ENCODE measurements around the gene TTN. TPM values are rescaled to one million over a fixed set of nuclear protein-coding genes. Genes with fewer than 3 reads are reported as not detected.
A peak's percentile ranks its signal among the peaks of the same experiment; 100 is the strongest.

Gene TTN
- total RNA-seq, 4 donors from 2014 or later, result 0.21 to 2.1 (median 0.76) TPM

DNA sequence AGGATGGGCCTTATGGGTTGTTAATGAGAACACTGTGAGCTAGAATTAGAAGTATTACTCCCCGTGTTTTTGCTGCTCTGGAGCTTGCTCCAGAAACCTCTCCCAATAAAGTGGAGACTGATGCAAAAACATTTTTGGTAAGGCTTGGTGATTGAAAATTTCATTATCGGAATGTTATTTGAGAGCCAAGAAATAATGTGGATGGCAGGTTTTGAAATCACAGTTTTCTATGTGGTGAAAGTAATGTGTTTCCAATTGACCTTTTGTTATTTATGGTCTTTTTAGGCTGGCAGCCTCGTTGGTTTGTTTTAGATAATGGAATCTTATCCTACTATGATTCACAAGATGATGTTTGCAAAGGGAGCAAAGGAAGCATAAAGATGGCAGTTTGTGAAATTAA, 321.9 kb downstream of the TTN start:
- H3K27ac ChIP-seq, result no peak overlapping the region

DNA sequence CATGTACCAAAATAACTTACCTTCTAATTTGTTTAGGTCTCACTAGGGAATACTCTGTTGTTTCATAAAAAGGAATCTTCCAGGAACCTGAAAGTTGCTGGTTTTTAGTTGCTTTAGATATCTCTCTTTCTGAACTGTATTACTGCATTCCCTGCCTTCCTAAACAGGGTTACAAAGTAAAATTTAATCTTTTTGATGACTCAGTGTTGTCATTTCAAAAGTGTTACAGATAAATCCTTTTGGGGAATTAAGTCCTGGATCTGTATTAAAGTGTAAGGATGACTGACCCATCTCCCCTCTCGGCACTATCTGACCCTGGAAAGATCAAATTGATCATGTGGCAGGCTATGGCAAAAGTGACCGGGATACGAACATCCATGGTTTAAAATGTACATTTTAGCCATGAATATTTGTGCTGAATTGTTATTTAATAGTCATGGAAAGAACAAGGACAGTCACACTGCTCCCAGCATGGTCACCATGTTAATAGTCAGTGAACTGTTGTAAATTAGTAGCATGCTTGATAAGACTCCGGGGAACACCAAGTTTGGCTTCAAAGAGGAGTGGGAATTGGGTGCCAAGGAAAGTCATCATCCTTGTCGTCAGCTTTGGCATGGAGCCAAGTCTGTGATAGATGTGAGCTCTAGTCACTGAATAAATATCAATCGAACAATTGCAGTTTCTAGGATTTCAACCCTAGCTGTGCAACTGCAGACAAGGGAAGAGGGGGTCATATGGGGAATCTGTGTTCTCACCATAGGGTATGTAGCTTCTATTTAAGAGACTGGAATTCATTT, 322.8 kb downstream of the TTN start:
- peaks cover 8% of the 10 kb centered on the region for H3K36me3 ChIP-seq
- H3K4me1 ChIP-seq, result peaks cover 43% of the 10 kb centered on the region
- no peaks in the 10 kb centered on the region for H3K9me3 ChIP-seq
- H3K27me3 ChIP-seq, result no peaks in the 10 kb centered on the region
- TF ChIP-seq POLR2AphosphoS5 (IDR thresholded peaks at IDR 0.05), result no peak
- no peak for TF ChIP-seq POLR2A (IDR thresholded peaks at IDR 0.05)
- TF ChIP-seq EP300 (IDR thresholded peaks at IDR 0.05), result no peak
- TF ChIP-seq, protein P1, sequence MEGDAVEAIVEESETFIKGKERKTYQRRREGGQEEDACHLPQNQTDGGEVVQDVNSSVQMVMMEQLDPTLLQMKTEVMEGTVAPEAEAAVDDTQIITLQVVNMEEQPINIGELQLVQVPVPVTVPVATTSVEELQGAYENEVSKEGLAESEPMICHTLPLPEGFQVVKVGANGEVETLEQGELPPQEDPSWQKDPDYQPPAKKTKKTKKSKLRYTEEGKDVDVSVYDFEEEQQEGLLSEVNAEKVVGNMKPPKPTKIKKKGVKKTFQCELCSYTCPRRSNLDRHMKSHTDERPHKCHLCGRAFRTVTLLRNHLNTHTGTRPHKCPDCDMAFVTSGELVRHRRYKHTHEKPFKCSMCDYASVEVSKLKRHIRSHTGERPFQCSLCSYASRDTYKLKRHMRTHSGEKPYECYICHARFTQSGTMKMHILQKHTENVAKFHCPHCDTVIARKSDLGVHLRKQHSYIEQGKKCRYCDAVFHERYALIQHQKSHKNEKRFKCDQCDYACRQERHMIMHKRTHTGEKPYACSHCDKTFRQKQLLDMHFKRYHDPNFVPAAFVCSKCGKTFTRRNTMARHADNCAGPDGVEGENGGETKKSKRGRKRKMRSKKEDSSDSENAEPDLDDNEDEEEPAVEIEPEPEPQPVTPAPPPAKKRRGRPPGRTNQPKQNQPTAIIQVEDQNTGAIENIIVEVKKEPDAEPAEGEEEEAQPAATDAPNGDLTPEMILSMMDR (IDR thresholded peaks at IDR 0.05), result no peak
- WGBS, result 49% methylated on average over 6 of the region's 6 CpGs
- no peak overlapping the region for H3K4me3 ChIP-seq
- no peak overlapping the region for H3K27ac ChIP-seq
- DNase-seq (ENCODE audit: low spot score in 2 of 2), result peak in 1 of 2 donors; percentile 65

More for the DNA sequence above, 321.9 kb downstream of the TTN start:
- no peaks in the 10 kb centered on the region for H3K9me3 ChIP-seq
- H3K27me3 ChIP-seq, result no peaks in the 10 kb centered on the region
- H3K36me3 ChIP-seq, result peaks cover 8% of the 10 kb centered on the region
- peaks cover 36% of the 10 kb centered on the region for H3K4me1 ChIP-seq
- WGBS, result 71% methylated on average over 3 of the region's 3 CpGs
- DNase-seq (ENCODE audit: low spot score in 2 of 2), result no peak
- H3K4me3 ChIP-seq, result no peak overlapping the region
- no peak for TF ChIP-seq POLR2AphosphoS5 (IDR thresholded peaks at IDR 0.05)
- TF ChIP-seq, protein P1 (IDR thresholded peaks at IDR 0.05), result no peak
- TF ChIP-seq POLR2A (IDR thresholded peaks at IDR 0.05), result no peak
- no peak for TF ChIP-seq EP300 (IDR thresholded peaks at IDR 0.05)

DNA sequence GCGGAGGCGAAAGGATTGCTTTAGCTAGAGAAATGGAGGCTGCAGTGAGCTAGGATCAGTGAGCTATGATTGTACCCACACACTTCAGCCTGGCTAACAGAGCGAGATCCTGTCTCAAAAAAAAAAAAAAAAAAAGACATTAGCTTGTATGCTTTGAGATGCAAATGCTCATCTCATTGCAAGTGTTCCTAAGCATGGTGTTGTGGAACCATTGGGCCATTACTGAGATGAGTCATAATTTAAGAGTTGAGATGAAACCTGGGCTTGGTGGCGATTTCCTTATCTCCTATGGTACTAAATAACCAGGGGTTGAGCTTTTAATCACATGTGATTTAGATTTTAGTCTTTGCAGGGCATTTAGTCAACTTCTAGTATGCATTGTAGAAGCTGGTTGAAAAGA, 324.8 kb downstream of the TTN start:
- Histone ChIP-seq H3K9me3 (no peaks in the 10 kb centered on the region), H3K27me3 (no peaks in the 10 kb centered on the region), H3K4me1 (peaks cover 54% of the 10 kb centered on the region), H3K4me3 (peak overlapping the region; percentile 98), H3K27ac (no peak overlapping the region), H3K36me3 (peaks cover 7% of the 10 kb centered on the region)
- WGBS, result 84% methylated on average over 4 of the region's 4 CpGs
- TF ChIP-seq, protein P1 (IDR thresholded peaks at IDR 0.05), result no peak
- TF ChIP-seq POLR2A (IDR thresholded peaks at IDR 0.05), result no peak
- TF ChIP-seq POLR2AphosphoS5 (IDR thresholded peaks at IDR 0.05), result no peak
- TF ChIP-seq EP300 (IDR thresholded peaks at IDR 0.05), result no peak
- DNase-seq (ENCODE audit: low spot score in 2 of 2), result no peak

DNA sequence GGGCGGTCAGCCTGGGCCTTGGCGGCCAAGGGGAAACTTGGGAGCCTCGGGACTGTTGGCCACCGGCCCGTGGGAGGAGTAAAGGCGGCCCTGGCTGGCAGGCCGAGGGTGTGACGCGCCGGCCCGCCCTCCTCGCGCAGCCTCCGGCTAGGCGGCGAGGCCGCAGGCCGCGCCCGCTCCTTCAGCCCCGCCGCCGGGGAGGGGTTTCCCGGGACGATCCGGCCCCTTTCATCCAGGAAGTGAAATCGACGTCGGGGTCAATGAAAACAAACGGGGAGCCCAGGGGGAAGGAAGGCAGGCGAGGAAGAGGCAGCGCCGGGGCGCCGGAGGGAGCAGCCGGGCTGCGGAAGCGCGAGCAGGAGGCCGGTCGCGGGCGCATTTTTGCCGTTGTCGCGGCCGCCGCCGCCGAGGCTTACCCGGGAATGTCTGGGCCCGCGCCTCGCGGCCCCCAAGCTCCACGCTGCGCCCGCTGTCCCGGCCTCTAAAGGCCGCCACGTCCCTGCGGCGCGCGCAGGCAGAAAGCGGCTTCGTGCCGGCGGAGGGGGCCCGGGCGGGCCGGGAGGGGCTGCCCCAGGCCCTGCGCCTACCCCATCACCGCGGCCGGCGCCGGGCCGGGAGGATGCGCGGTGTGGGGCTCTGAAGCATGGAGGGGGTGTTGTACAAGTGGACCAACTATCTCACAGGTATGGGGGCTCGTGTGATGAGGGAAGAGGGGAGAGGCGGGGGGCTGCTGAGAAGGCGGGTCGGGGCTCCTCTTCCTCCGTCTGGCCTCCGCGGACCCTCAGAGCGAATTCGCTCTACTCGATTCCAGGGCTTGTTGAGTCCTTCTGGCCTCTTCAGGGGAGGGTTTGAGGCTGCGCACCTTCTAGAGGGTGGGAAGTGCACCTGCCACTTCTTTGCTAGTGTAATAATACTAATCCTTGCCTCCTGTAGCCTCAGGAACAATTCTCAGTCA, 326.7 kb downstream of the TTN start, which contains the start of gene PLEKHA3:
Gene PLEKHA3 (plus strand): TSS at position 231 of the 955 bp plus-strand sequence. CDS start 413 bp downstream, at position 644.
- DNase-seq (ENCODE audit: low spot score in 2 of 2), result peak; percentile 97 to 98
- H3K36me3 ChIP-seq, result no peaks in the 10 kb centered on the region
- peak within 1 kb of the TSS; percentile 98 for H3K4me3 ChIP-seq
- no peaks in the 10 kb centered on the region for H3K9me3 ChIP-seq
- WGBS, result under 1% methylated on average over 16 of the region's 92 CpGs
- H3K4me1 ChIP-seq, result peaks cover 54% of the 10 kb centered on the region
- no peaks in the 10 kb centered on the region for H3K27me3 ChIP-seq
- H3K27ac ChIP-seq, result peak within 1 kb of the TSS; percentile 90
- TF ChIP-seq POLR2AphosphoS5 (IDR thresholded peaks at IDR 0.05) (peak in 2 of 3 donors; percentile 55 to 78), POLR2A (IDR thresholded peaks at IDR 0.05) (peak in 1 of 2 donors; percentile 82), EP300 (IDR thresholded peaks at IDR 0.05) (no peak)
- TF ChIP-seq, protein P1 (IDR thresholded peaks at IDR 0.05), result no peak

Data from suprapubic skin (tissue), 4 donors.